GM19438 (cell line): ENCODE results near the gene PTPRD.

ENCODE experiments used
- ATAC-seq: cut with Tn5 transposase; IDR thresholded peaks from one replicate; pipeline ENCODE4 v1.9.1; 2021; ENCODE audit warnings: low read depth; ENCODE audit not compliant: unreplicated experiment

Gene PTPRD

DNA sequence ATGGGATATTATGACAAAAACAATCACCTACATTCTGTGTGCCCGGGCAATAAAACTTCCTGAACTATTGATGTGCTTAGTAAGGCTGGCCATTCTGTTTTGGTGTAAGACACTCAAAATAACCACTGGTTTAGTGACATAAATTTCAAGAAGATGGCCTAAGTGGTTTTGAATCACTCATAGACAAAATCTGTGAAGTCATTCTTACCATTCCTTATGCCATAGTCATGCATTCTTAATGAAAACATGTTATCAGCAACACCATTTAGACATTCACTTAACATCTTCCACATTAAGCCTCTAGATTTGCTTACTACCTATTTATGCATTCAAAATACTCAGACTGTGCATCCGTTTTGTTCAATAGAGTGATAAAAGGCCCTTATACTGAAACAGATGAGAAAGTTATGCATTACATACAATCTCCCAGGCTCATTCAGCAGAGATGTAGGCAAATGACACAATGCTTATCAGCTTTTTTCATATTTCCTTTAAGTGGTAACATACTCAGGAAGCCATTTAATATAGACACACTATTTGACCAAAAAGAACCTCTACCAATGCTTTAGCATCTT is 1964.4 kb downstream of the PTPRD start:
- ATAC-seq, result no peak

DNA sequence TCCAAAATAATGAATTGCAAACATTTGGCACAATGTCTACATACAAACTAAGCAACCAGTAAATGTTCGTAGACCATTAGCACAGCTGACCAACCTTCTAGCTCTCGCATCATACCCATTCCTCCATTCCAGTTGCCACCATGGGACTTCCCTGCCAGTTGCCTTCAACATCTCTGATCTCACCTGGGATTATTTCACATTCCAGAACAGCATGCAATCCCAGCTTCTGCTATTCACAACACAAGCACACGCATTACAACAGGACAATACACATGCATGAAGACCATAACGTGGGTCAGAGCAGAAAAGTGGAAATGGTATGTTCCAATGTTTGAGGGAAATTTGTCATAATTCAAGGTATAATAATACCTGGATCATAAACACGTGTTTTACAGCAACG is 1965.0 kb downstream of the PTPRD start:
- no peak for ATAC-seq

DNA sequence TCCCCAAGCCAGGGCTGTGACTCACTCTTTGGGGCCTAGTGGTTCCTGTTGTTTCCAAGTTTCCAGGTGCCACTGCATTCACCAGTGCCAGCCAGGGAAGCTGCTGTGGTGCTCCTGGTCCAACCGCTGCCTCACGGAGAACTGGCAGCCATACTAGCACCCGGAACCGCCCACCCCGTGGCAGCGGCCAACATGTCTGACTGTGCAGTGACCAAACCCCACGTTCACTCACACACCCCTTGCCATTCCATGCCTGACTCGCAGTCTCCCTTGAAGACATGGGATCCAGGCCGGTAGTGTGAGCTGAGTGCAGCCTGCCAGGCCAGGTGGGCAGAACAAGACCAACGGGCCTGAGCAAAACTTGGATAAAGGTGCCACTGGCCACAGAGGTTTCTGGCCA is 1968.2 kb downstream of the PTPRD start:
- ATAC-seq, result no peak

DNA sequence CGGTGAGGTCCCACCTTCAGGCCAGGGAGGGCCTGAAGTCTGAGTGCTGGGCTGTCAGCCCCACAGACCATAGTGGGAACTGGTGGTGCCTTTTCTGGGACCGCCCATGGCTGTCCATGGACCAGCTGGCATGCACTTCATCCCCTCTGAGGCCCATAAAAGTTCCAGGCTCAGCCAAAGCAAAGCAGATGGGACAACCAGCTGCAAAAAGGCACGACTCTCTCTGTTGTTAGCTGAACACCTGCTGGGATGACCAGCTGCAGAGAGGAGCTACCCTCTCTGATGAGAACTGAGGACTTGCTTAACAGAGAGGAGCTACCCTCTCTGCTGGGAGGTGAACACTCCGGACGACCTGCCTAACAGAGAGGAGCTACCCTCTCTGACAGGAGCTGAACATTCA is 1968.9 kb downstream of the PTPRD start:
- ATAC-seq, result no peak

DNA sequence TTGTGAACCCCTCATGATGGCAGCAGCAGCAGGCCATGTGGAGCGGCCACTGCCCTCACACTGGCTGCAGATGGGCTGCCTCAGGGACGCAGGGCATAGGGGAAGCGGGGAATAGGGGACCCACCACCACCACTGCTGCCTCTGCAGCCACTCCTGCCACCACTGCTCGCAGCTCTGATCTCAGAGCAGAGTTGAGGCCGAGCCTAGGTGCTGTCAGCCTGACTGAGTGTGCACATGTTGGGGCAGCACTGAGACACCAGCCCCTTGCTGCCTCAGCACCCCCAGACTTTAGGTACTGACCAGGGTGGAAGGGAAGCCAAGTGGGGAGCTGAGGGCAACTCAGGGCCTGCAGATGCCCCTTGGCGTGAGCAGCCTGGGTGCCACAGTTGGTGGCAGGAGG is 1969.3 kb downstream of the PTPRD start:
- ATAC-seq, result no peak

DNA sequence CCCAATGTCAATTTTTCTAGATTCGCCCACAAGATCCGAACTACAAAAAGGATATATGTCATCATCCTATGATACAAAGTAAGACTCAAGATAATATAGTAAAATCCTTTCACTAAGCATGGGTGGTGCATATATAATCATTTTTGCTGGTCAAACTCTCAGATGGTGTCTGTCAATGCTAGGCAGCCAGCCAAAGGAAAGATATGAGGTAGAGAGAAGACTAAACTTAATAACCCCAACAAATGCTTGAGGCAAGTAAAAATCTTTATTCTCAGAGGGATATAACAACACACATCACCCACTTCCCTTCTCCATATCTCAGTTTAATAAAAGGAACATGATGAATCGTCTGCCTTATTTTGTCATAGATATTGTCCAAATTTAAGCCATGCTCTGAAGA is 1972.0 kb downstream of the PTPRD start:
- no peak for ATAC-seq

DNA sequence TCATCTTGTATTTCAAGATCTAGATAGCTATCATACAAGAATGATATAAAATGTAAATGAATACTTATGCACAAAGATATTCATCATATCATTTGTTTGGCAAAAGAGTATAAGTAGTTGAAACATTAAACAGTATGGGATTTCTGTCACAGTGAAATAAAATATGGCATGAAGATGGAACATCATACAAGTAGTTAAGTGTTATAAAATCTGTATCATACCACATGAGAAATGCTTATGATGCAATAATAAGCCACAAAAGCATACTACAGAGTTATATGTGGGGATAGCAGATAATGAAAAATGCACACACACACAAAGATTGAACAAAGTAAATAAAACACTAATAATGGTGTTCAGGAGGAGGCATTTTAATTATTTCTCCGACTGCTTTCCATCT is 1975.2 kb downstream of the PTPRD start:
- no peak for ATAC-seq

DNA sequence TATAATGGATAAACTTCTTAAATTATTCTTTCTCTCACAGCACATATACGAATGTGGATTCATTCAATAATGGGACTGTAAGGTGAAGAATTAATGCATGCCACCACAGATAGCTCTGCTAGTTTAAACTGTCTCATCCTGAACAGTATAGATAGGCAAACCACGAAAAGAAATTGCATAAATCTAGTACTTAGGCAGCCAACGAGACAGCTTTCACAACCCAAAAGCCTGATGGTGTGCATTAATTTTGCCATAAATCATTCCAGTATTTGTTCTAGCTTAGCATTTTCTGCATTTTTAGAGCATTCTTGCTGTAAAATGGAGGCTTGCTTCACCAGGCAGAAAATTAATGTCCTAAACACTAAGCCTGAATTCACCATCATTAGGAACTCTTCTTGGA is 1979.0 kb downstream of the PTPRD start:
- no peak for ATAC-seq

DNA sequence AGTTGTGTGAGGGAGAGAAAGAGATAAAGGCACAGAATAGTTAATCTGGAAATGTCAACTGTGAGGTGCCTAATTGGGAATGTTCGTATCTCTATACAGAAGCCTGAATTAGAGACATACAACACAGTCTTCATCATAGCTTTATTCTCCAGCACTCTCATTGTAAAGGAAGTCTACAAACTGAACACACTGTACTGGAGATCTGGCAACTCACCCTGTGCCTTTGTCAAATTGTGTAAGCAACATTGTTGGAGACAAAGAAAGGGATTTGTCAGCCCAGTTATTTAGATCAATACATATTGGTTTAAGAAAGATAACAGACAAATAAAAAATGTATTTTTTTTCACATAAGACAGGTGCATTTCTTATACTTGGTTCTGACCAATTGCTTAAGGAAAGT is 1980.3 kb downstream of the PTPRD start:
- ATAC-seq, result no peak

DNA sequence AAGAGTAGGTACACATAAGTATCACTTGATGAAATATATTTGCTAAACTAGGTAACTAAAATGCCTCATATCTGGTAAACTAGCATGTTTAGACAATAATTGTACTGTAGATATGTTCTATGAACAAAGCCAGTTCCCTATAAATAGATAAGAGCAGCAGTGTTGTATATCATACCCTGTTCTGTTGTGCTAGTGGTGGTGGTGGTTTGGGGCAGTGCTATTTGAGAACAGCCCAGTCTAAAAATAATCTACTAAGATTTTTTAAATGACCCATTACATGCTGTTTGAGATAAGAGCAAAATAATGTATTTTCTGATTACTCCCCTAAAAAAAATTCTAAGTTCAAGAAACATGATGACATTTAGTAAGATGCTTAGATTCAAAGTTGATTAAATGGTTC is 1984.0 kb downstream of the PTPRD start:
- ATAC-seq, result no peak

DNA sequence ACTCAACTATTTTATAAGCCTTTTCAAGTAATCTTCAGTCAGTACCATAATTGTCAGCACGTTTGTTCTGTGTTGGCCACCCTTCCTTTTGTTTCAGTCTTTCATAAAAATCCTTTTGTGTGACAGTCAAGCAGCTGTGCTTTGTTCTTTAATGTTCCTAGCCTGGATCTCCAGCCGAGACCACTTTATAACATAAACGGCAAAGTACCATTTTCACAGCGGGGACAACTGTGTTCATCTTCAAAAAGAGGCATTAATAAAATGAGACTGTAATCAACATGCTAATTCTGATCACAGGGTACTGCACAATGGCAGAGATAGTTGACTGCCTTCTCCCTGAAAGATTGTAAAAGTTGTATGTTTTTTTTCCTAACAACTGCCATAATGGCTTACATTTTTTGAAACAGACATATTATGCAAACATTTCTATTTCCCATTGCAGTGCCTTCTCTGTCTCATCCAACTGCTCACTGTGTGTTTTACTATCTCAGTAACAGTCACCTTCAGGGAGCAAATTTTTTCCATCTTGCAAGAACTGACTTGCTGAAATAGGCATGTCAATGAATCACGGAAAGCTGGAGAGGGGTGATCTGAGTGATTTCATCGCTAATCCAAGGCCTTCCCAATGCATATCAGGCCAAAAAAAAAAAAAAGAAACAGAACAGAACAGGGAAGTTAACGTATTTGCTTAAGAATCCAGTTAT is 1984.7 kb downstream of the PTPRD start:
- ATAC-seq, result no peak

DNA sequence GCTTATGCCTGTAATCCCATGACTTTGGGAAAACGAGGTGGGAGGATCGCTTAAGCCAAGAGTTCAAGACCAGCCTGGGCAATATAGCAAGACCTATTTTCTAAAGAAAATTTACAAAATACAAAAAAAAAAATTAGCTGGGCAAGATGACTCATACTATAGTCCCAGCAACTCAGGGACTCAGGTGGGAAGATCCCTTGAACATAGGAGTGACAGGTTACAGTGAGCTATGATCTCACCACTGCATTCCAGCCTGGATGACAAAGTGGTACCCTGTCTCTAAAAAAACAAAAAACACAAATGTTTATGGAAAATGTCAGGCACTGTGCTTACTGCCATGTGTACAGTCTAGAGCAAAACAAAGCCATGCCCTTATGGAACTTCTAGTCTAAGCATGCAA is 1989.9 kb downstream of the PTPRD start:
- no peak for ATAC-seq

DNA sequence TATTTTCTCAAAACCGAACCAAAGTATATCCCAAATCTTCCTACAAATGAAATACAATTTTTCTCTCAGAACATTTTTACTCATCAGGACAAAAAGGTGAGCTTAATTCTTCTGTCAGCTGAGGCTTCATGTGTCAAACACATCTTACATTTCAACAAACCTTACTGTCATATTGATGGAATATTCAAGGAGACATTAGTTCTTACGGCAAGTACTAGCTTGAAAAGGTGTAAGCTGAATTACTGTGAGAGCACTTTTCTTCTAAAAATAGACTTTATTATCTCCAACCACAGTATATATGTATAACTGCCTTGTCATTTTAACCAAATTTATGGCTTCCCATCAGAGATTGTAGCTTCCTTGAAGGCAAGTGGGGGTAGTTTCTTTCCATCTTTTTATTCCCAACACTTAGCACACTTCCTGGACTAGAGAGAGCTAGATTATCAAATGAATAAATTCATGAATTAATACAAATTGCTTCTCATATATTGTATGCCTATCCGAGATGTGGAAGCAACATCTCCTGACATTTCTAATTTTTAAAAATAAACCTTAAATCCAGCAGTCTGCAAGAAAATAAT is 1990.5 kb downstream of the PTPRD start:
- ATAC-seq, result no peak

DNA sequence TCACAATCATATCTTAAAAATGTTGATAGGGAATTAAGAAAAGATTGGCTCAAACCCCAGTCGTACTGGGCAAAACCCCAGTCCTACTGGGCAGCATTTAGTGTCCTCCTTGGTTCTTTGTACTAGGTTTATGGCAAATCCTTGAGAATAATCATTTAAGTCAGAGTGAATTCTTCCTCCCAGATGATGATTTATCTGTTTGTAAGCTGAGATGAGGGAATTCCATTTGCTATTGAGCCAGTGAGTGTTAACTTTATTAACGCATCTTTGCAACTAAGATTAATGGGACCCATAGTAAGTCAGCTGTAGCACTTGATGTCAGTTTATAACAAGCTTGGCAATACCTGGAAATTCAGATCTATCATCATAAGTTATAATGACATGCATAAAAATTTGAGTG is 1991.4 kb downstream of the PTPRD start:
- ATAC-seq, result no peak

DNA sequence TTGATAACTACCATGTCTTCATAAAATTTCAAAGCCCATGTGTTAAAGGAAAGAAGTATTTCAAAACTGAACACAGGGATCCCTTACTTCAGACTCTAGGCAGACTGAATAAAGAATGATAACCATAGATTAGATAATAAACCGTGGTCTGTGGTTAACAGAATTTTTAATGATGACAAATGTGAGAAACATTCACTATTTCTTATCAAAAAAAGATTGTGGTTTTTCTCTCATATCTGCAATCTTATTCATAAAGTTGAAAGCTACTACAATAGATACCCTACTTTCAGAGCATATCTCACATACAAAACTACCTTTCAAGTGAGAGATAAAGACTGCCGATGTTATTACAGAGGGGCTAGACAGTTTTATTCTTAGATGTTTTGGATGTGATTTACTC is 1996.4 kb downstream of the PTPRD start:
- ATAC-seq, result no peak

DNA sequence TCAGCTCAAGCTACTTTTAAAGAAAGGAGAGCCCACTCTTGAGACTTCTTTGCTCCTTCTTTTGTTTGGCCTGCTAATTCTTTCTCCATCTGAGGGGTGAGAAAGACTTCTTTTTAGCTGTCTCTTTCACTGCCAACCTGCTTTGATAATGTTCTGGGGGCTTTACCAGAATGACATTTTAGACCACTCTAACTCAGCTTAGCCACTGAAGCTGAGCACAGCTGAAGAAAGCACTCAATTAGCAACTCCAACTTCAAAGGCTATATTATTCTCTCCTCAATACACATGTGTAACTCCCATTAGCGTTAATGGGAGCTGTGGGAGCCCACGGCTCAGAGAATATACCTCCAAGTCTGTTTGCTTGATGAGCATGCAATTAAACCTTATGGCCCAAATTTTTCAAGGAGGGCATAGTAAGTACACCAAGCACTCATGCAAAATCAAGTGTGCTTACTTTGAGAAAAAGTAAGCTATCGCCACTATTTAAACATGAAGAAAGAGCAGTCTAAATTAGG is 1997.8 kb downstream of the PTPRD start:
- no peak for ATAC-seq

DNA sequence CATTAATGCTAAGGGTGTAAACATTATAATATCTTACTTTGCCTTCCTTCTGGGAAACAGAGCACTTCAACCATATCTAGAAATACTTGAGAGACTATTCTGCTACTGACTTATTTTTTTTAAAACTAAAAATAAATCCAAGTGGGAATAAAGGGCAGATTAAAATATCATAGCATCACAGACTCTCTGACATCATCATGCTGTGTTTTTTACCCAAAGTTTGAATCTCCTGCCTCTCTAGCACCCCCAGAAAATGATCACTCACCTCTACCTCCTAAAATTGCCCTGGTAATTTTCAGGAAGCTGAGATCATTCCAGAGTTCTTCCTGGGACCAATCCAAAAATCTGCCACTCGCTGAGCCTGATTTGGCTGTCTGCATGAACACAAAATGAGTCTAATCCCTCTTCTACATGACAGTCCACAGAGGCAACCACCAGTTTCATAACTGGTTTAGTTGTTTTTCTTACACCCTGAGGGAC is 1999.4 kb downstream of the PTPRD start:
- no peak for ATAC-seq

DNA sequence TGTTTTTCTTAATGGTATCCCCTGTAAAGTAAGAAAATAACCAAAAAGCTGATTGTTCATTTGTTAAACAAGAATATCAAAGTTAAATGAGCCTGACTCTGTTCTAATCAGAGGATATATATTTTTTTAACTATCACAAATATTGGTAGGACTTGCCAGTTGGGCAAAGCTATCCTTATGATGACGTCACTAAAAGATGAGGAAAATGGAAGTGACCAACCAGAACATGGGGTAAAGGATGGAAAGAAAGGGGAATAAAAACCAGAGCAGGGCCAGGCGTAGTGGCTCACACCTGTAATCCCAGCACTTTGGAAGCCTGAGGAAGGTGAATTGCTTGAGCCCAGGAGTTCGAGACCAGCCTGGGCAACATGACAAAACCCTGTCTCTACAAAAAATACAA is 2001.6 kb downstream of the PTPRD start:
- no peak for ATAC-seq

DNA sequence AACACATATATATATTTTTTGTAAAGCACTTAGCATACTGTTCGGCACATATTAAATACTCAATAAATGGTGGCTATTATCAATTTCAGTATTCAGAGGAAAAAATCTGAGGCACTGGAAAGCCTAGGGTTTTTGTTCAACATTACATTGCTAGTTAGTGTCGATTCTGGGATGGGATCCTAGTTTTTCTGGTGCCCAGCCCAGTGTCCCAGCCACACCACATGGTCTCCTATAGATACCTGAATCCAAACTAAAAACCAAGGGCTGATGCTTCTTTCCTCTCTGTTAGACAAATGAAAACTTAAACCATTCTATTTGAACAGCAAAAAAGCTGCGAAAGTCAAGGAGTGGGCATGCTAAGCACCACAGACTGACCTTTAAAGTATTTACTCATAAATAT is 2002.5 kb downstream of the PTPRD start:
- ATAC-seq, result no peak

DNA sequence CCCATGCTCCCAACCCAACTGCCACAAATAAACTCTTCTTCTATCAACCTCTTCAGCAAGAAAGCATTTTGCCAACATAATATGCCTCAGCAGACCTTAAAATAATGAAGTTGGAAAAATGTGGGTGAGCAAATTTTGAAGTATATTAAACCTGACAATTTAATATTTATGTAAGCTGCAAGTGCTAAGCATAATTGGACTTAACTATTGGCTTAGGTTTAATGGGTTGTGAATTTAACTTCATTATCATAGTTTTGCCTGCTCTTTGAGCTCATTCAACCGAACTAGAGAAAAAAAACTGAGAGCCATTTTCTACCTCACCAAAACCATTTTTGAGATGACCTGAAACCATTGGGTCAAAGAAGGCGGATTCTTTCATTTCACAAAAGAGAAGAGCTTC is 2007.7 kb downstream of the PTPRD start:
- no peak for ATAC-seq

DNA sequence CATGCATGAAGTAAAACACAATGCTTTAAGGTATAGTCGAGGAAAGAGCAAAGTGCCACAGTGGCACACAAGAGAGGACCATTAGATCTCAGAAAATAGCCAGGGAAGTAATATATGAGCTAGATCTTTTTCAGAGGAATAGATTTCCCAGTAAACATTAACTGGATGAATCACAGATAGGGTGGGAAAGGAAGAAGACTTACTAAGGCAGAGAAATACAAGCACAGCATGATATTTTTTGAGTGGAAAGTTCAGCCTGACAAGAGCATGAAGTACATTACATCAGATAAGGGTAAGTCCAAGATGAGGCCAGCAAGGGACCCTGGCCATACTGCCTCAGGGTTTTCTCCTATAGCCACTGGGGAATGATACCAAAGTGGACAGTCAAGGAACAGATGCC is 2008.6 kb downstream of the PTPRD start:
- ATAC-seq, result no peak
